HepG2 (cell line): ENCODE measurements around the gene LYPLA2. TPM values are rescaled to one million over a fixed set of nuclear protein-coding genes. Genes with fewer than 3 reads are reported as not detected.

Source experiments
- ARID2 ChIP-seq: sonication (generic); formaldehyde crosslinking; IDR thresholded peaks from 2 replicates; pipeline ENCODE4 v1.8.1; 2022; ENCODE audit warnings: mild to moderate bottlenecking, missing genetic modification reagents, borderline replicate concordance
- CAMTA2 ChIP-seq: sonication (generic); formaldehyde crosslinking; IDR thresholded peaks from 2 replicates; pipeline ENCODE4 v1.4.0; 2020; ENCODE audit warnings: mild to moderate bottlenecking, missing genetic modification reagents, borderline replicate concordance
- CREB3 ChIP-seq: sonication (generic); formaldehyde crosslinking; IDR thresholded peaks from 2 replicates; pipeline ENCODE4 v1.5.0; 2020; ENCODE audit warnings: missing genetic modification reagents
- FOXP4 ChIP-seq: sonication (generic); formaldehyde crosslinking; IDR thresholded peaks from 2 replicates; pipeline ENCODE4 v1.4.0; 2020; ENCODE audit warnings: missing genetic modification reagents
- GLI4 ChIP-seq: sonication (generic); formaldehyde crosslinking; IDR thresholded peaks from 2 replicates; pipeline ENCODE4 v1.5.1; 2020; ENCODE audit warnings: missing genetic modification reagents, mild to moderate bottlenecking, moderate library complexity, borderline replicate concordance
- HCFC1 ChIP-seq: fragments of 150-350 bp; IDR thresholded peaks from 2 replicates; pipeline ENCODE4 v1.6.1; 2014; ENCODE audit warnings: low read depth, low read length
- HOXA3 ChIP-seq: sonication (generic); formaldehyde crosslinking; IDR thresholded peaks from 2 replicates; pipeline ENCODE4 v1.5.0; 2020; ENCODE audit warnings: missing genetic modification reagents
- NFE2L1 ChIP-seq: sonication (generic); formaldehyde crosslinking; IDR thresholded peaks from 2 replicates; pipeline ENCODE4 v1.4.0; 2020; ENCODE audit warnings: missing genetic modification reagents, mild to moderate bottlenecking, borderline replicate concordance
- POLR2AphosphoS5 ChIP-seq: IDR thresholded peaks from 2 replicates; pipeline ENCODE4 v1.6.1; 2012; ENCODE audit warnings: low read depth, low read length
- RBM22 ChIP-seq: fragments of 200-400 bp; formaldehyde crosslinking; optimal IDR thresholded peaks from 2 replicates; pipeline ENCODE3; 2017; ENCODE audit warnings: mild to moderate bottlenecking, low read length, moderate library complexity
- RELA ChIP-seq: sonication (generic); formaldehyde crosslinking; IDR thresholded peaks from 2 replicates; pipeline ENCODE4 v1.4.0; 2020; ENCODE audit warnings: missing genetic modification reagents
- SP4 ChIP-seq: sonication (generic); formaldehyde crosslinking; IDR thresholded peaks from 2 replicates; pipeline ENCODE4 v1.8.1; 2023; ENCODE audit warnings: mild to moderate bottlenecking, missing genetic modification reagents
- SPEN ChIP-seq: sonication (generic); formaldehyde crosslinking; IDR thresholded peaks from 2 replicates; pipeline ENCODE4 v1.5.1; 2020; ENCODE audit warnings: low read depth, mild to moderate bottlenecking, missing genetic modification reagents
- ZNF317 ChIP-seq: sonication (generic); formaldehyde crosslinking; IDR thresholded peaks from 2 replicates; pipeline ENCODE4 v1.5.0; 2020; ENCODE audit warnings: mild to moderate bottlenecking, missing genetic modification reagents
- ZNF333 ChIP-seq: sonication (generic); formaldehyde crosslinking; IDR thresholded peaks from 2 replicates; pipeline ENCODE4 v1.4.0; 2020; ENCODE audit warnings: mild to moderate bottlenecking, missing genetic modification reagents, borderline replicate concordance
- ZNF337 ChIP-seq: sonication (generic); formaldehyde crosslinking; IDR thresholded peaks from 2 replicates; pipeline ENCODE4 v1.5.1; 2020; ENCODE audit warnings: missing genetic modification reagents, low read depth, mild to moderate bottlenecking, borderline replicate concordance
- ZNF687 ChIP-seq: sonication (generic); formaldehyde crosslinking; IDR thresholded peaks from 2 replicates; pipeline ENCODE4 v1.5.1; 2020; ENCODE audit warnings: mild to moderate bottlenecking, missing genetic modification reagents, moderate library complexity
- ZNF775 ChIP-seq: sonication (generic); formaldehyde crosslinking; IDR thresholded peaks from 2 replicates; pipeline ENCODE4 v1.4.0; 2020; ENCODE audit warnings: missing genetic modification reagents, mild to moderate bottlenecking, moderate library complexity, borderline replicate concordance
- ZNF891 ChIP-seq: sonication (generic); formaldehyde crosslinking; IDR thresholded peaks from 2 replicates; pipeline ENCODE4 v1.5.0; 2020; ENCODE audit warnings: mild to moderate bottlenecking, missing genetic modification reagents
- polyA plus RNA-seq, 8 experiments: library from polyadenylated mRNA; depleted of rRNA in 3 of 8; stranded (reverse) in 7 of 8; unstranded in 1 of 8; fragments of >200 nt; fragmentation: Illumina TruSeq in 4 of 8; extraction: Trizol in 4 of 8; gene quantifications; 2 replicates each; pipeline versions ENCODE4 v1.2.1 to v1.2.3, GENCODE V29; 2011 to 2016; ENCODE audit warnings: low read depth in 4 of 8, missing spikeins in 1 of 8, mixed read lengths in 1 of 8; ENCODE audit not compliant: insufficient read depth in 1 of 8
- total RNA-seq, 5 experiments: library from RNA; depleted of rRNA; stranded (reverse); fragments of >200 nt; fragmentation: Illumina TruSeq; extraction: Trizol; gene quantifications; 2 replicates each; pipeline ENCODE4 v1.2.3, GENCODE V29; 2016; ENCODE audit warnings: low read depth in 1 of 5

LYPLA2 gene
- total and polyA plus RNA-seq, 2 of the 13 experiments (the other 11 are each of a cell fraction or from before 2014, with no cell fraction given): 72.1 to 73.2 TPM

- TF ChIP-seq CREB3 (CRISPR knock-in tag) (peak; percentile 78; the same call in 1 of the 2 replicates), GLI4 (no peak), FOXP4 (CRISPR knock-in tag) (peak; percentile 29; the same call in 1 of the 2 replicates), SP4 (peak; percentile 61), RBM22 (peak; percentile 75), HCFC1 (no peak), ZNF687 (CRISPR knock-in tag) (peak; percentile 84), ZNF775 (no peak), NFE2L1 (CRISPR knock-in tag) (no peak), HOXA3 (CRISPR knock-in tag) (peak; percentile 75), POLR2AphosphoS5 (peak; percentile 97), ZNF891 (peak; percentile 84), ZNF337 (CRISPR knock-in tag) (no peak), RELA (CRISPR knock-in tag) (no peak), ZNF317 (CRISPR knock-in tag) (peak; percentile 79), SPEN (CRISPR knock-in tag) (peak; percentile 81), ARID2 (CRISPR knock-in tag) (peak; percentile 85; the same call in 1 of the 2 replicates), CAMTA2 (0 out of 2 replicates have a peak, but pooled peaks have one; percentile 19), ZNF333 (CRISPR knock-in tag) (no peak; the same call in 1 of the 2 replicates)
Observed at GRCh38 chr1:23777979-23778814, 12.7 kb upstream of the LYPLA2 start, which contains the start of gene PITHD1 (continued).
